Chondrocyte (in vitro differentiated cells): ENCODE data around the gene CLCF1. TPM values are rescaled to one million over a fixed set of nuclear protein-coding genes. Genes with fewer than 3 reads are reported as not detected.

Experiments used
- DNase-seq: peaks from one replicate; pipeline ENCODE4 v3.0.0; 2021; ENCODE audit warnings: mixed read lengths, low spot score
- H3K27ac Mint-ChIP-seq: one replicate; pipeline ENCODE4 v1.8.0; 2021; ENCODE audit warnings: mild to moderate bottlenecking, moderate library complexity, mixed read lengths; ENCODE audit not compliant: unreplicated experiment
- H3K27me3 Mint-ChIP-seq: 2 replicates; pipeline ENCODE4 v1.8.0; 2021; ENCODE audit warnings: low read depth, mixed read lengths
- H3K36me3 Mint-ChIP-seq: 2 replicates; pipeline ENCODE4 v1.8.0; 2021; ENCODE audit warnings: low read depth, mixed read lengths
- H3K4me1 Mint-ChIP-seq: 2 replicates; pipeline ENCODE4 v1.8.0; 2021; ENCODE audit warnings: low read depth, mild to moderate bottlenecking, mixed read lengths
- H3K4me3 Mint-ChIP-seq: one replicate; pipeline ENCODE4 v1.8.0; 2021; ENCODE audit warnings: mild to moderate bottlenecking, moderate library complexity, mixed read lengths; ENCODE audit not compliant: unreplicated experiment
- H3K9me3 Mint-ChIP-seq: 2 replicates; pipeline ENCODE4 v1.8.0; 2021; ENCODE audit warnings: low read depth, mixed read lengths
- total RNA-seq: library from RNA; stranded (reverse); gene quantifications from 3 replicates; pipeline ENCODE4 v1.2.1, GENCODE V29; 2021
- TF ChIP-seq, protein P1 (sequence below): fragments of 200-600 bp; sonication (generic); IDR thresholded peaks from 2 replicates; pipeline ENCODE4 v1.5.0; 2021; ENCODE audit warnings: antibody characterized with exemption, mild to moderate bottlenecking, moderate library complexity

The CLCF1 gene
- total RNA-seq, 1 donor from 2014 or later = 4.9 TPM

DNA sequence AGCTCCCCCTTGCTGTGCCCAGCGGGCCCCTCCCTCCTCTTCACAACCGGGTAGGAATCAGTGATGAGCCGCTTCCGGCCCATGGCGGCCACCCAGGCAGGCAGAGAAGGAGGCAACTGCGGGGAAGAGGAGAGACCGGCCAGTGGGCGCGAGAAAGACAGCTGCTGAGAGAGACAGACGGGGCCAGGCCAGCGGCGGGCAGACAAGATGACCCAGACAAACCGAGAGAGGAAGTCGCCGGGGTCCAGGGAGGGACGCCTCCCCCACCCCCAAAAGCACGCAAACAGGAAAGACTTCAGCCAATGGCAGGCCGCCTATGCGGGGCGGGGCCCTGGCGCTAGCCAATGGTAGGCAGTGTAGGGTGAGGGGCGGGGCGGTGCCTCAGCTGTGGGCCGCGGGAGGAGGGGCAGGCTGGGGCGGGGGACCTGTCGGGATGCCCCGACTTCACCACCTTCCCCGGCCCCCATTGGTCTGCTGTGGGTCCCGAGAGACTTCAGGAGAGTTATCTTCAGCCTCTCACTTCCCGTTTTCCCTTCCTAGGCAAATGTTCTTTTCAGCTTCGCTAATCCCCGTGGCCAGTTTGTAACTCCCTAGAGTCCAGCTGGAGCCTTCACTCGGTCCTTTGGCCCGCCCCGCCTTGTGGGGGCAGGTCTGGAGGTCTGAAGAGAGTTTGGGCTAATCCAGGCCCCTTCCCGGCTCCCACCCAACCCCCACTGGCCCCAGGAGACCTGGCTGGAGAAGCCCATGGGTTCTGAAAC, 19.9 kb downstream of the CLCF1 start, which contains the start of gene POLD4:
POLD4 (minus strand) TSS at position 230 of the 758 bp plus-strand sequence; CDS start at position 83, 147 bp downstream.
- Mint-ChIP-seq H3K9me3 (no peaks in the 10 kb centered on the region), H3K4me3 (peak within 1 kb of the TSS; percentile 93), H3K4me1 (peaks cover 72% of the 10 kb centered on the region), H3K36me3 (no peaks in the 10 kb centered on the region), H3K27ac (peak within 1 kb of the TSS; percentile 100), H3K27me3 (no peaks in the 10 kb centered on the region)
- TF ChIP-seq, protein P1, sequence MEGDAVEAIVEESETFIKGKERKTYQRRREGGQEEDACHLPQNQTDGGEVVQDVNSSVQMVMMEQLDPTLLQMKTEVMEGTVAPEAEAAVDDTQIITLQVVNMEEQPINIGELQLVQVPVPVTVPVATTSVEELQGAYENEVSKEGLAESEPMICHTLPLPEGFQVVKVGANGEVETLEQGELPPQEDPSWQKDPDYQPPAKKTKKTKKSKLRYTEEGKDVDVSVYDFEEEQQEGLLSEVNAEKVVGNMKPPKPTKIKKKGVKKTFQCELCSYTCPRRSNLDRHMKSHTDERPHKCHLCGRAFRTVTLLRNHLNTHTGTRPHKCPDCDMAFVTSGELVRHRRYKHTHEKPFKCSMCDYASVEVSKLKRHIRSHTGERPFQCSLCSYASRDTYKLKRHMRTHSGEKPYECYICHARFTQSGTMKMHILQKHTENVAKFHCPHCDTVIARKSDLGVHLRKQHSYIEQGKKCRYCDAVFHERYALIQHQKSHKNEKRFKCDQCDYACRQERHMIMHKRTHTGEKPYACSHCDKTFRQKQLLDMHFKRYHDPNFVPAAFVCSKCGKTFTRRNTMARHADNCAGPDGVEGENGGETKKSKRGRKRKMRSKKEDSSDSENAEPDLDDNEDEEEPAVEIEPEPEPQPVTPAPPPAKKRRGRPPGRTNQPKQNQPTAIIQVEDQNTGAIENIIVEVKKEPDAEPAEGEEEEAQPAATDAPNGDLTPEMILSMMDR = no peak
- peak; percentile 99 for DNase-seq

DNA sequence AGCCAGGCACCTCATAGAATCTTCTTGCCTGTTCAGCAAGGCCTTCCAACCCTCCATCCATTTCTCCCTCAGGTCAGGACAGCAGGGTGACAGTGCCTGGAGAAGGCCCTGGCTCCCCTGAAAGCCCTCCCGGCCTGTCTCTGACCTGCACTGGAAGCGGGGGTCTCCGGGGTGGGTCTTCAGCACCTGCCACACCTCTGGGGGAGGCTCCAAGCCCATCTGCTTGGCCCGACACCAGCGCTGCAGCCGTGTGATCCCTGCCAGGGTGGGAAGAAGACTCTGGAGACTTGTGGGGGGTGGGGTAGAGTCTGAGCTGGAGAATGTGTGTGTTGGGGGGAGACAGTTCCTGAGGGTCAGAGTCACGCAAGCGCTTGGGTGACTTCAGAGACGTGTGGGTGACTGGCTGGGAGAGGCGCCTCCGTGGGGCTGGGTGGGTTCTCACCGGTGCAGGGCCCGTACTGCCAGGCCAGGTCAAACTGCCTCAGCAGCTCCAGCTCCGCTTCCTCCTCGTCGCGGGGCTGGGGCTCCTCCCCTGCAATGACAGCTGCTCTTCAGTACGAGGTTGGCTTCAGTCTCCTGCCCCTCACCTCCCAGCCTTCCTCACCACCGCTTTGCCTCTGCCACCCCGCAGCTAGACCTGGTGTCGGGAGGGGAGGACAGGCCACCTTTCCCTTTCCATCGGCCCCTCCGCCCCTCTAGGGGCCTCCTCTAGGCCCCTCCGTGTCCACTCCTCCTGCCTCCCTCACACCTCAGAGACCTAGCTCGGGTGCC, 20.7 kb downstream of the CLCF1 start:
- DNase-seq = no peak
- Mint-ChIP-seq H3K4me3 (peak overlapping the region; percentile 93), H3K27ac (peak overlapping the region; percentile 100), H3K9me3 (no peaks in the 10 kb centered on the region), H3K4me1 (peaks cover 68% of the 10 kb centered on the region), H3K27me3 (no peaks in the 10 kb centered on the region), H3K36me3 (no peaks in the 10 kb centered on the region)
- TF ChIP-seq, protein P1 = no peak

DNA sequence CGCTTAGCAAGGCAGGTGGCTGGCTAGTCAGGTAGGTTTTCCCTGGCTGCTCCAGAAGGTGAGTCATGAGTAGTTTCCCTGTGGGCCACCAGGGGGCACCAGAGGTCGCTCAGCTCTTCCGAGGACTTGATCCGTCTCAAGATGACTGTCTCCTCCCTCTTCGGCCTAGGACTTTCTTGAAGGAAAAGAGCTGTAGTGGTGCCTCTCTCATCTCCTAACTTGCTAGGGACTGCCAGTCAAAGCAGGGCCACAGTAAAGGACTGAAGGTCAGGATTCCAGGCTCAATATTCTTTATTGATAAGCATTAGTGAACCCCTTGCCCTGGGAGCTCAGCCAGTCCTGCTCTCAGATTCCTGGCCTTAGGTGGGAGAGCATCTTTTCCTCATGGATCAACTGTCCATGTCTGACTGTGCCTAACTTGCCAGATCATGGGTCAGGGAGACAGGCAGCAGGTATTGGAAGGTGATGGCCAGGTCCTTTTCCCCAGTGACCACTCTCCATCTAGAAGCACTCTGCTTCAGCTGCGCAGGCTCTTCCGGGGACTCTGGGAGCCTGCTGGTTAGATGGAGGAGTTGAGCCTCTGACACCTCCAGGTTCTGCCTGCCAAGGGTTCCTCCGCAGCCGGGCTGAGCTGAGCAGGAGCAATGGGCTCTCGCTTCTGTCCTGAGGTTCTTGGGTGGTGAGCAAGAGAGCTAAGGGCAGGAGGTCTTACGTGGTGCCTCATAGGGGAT, 22.0 kb downstream of the CLCF1 start:
- Mint-ChIP-seq H3K4me1 (peaks cover 58% of the 10 kb centered on the region), H3K9me3 (no peaks in the 10 kb centered on the region), H3K4me3 (peak overlapping the region; percentile 59), H3K27me3 (no peaks in the 10 kb centered on the region), H3K36me3 (no peaks in the 10 kb centered on the region), H3K27ac (peak overlapping the region; percentile 80)
- TF ChIP-seq, protein P1 = peak; percentile 88
- no peak for DNase-seq

DNA sequence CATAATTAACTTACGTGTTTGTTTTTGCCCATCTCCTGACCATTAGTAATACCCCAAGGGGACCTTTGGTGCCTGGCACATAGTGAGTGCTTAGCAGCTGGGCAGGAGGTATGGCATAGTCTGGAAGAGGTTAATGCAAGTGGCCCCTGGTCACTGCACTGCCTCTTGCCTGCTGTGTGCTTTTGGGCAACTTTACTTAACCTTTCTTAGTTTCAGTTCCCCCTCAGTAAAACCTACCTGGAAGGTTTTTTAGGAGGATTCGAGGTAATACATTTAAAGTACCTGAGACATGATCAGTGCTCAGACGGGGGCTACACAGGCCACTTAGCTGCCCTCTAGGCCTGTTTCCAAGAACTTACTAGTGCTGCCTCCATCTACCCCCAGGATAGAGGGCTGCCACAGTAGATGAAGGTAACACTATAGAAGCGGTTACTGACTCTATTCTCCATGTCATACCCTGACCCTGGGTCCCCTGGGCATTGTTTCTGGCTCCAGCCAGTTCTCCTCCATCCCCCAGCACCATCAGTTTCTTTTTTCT, 23.4 kb downstream of the CLCF1 start:
- peak overlapping the region; percentile 30 for H3K27ac Mint-ChIP-seq
- no peaks in the 10 kb centered on the region for H3K27me3 Mint-ChIP-seq
- peaks cover 53% of the 10 kb centered on the region for H3K4me1 Mint-ChIP-seq
- no peak overlapping the region for H3K4me3 Mint-ChIP-seq
- TF ChIP-seq, protein P1 = no peak
- no peaks in the 10 kb centered on the region for H3K36me3 Mint-ChIP-seq
- no peak for DNase-seq
- H3K9me3 Mint-ChIP-seq = no peaks in the 10 kb centered on the region
